ENCODE measurements around the gene SLC26A9.

SLC26A9 gene

GRCh38 chr1:205938682-205939081, 4.6 kb downstream of the SLC26A9 start:
- H3K9me3 ChIP-seq (ENCODE audit: control insufficient read depth, low read length), result no peaks in the 10 kb centered on the region
- peaks cover 12% of the 10 kb centered on the region for H3K27me3 ChIP-seq (replicated peaks; ENCODE audit: control insufficient read depth, insufficient read depth, low read length, poor library complexity, severe bottlenecking)
- H3K4me1 ChIP-seq (ENCODE audit: control insufficient read depth, insufficient read depth, low read length, poor library complexity, severe bottlenecking), result no peaks in the 10 kb centered on the region

GRCh38 chr1:205936846-205937586, 6.2 kb downstream of the SLC26A9 start:
- no peak overlapping the region for H3K4me3 ChIP-seq (ENCODE audit: insufficient read depth, low read depth, low read length, poor library complexity, severe bottlenecking)
- no peaks in the 10 kb centered on the region for H3K4me1 ChIP-seq (ENCODE audit: control insufficient read depth, insufficient read depth, low read length, poor library complexity, severe bottlenecking)
- no peak overlapping the region for H3K27ac ChIP-seq (ENCODE audit: insufficient read depth, low read length, poor library complexity, severe bottlenecking)
- no peaks in the 10 kb centered on the region for H3K9me3 ChIP-seq (ENCODE audit: control insufficient read depth, low read length)
- peaks cover 9% of the 10 kb centered on the region for H3K27me3 ChIP-seq (replicated peaks; ENCODE audit: control insufficient read depth, insufficient read depth, low read length, poor library complexity, severe bottlenecking)
- no peak for DNase-seq
- no peaks in the 10 kb centered on the region for H3K36me3 ChIP-seq (ENCODE audit: control insufficient read depth, insufficient read depth, low read length)

More at GRCh38 chr1:205938682-205939081, 4.6 kb downstream of the SLC26A9 start:
- no peak for DNase-seq
- no peaks in the 10 kb centered on the region for H3K36me3 ChIP-seq (ENCODE audit: control insufficient read depth, insufficient read depth, low read length)
- H3K27ac ChIP-seq (ENCODE audit: insufficient read depth, low read length, poor library complexity, severe bottlenecking), result no peak overlapping the region
- no peak overlapping the region for H3K4me3 ChIP-seq (ENCODE audit: insufficient read depth, low read depth, low read length, poor library complexity, severe bottlenecking)

- DNase-seq, result no peak
- H3K4me1 ChIP-seq (ENCODE audit: control insufficient read depth, insufficient read depth, low read length, poor library complexity, severe bottlenecking), result no peaks in the 10 kb centered on the region
- H3K9me3 ChIP-seq (ENCODE audit: control insufficient read depth, low read length), result no peaks in the 10 kb centered on the region
- no peaks in the 10 kb centered on the region for H3K36me3 ChIP-seq (ENCODE audit: control insufficient read depth, insufficient read depth, low read length)
- H3K27ac ChIP-seq (ENCODE audit: insufficient read depth, low read length, poor library complexity, severe bottlenecking), result no peak overlapping the region
- H3K27me3 ChIP-seq (replicated peaks; ENCODE audit: control insufficient read depth, insufficient read depth, low read length, poor library complexity, severe bottlenecking), result peaks cover 5% of the 10 kb centered on the region
- H3K4me3 ChIP-seq (ENCODE audit: insufficient read depth, low read depth, low read length, poor library complexity, severe bottlenecking), result no peak overlapping the region
These were observed 6.9 kb downstream of the SLC26A9 start for GRCh38 chr1:205936311-205936710.

GRCh38 chr1:205935869-205936268, 7.4 kb downstream of the SLC26A9 start:
- Histone ChIP-seq H3K27ac (ENCODE audit: insufficient read depth, low read length, poor library complexity, severe bottlenecking) (no peak overlapping the region), H3K4me3 (ENCODE audit: insufficient read depth, low read depth, low read length, poor library complexity, severe bottlenecking) (no peak overlapping the region), H3K27me3 (replicated peaks; ENCODE audit: control insufficient read depth, insufficient read depth, low read length, poor library complexity, severe bottlenecking) (peaks cover 5% of the 10 kb centered on the region), H3K9me3 (ENCODE audit: control insufficient read depth, low read length) (no peaks in the 10 kb centered on the region), H3K4me1 (ENCODE audit: control insufficient read depth, insufficient read depth, low read length, poor library complexity, severe bottlenecking) (no peaks in the 10 kb centered on the region), H3K36me3 (ENCODE audit: control insufficient read depth, insufficient read depth, low read length) (no peaks in the 10 kb centered on the region)
- DNase-seq, result no peak

- Histone ChIP-seq H3K4me1 (ENCODE audit: control insufficient read depth, insufficient read depth, low read length, poor library complexity, severe bottlenecking) (no peaks in the 10 kb centered on the region), H3K4me3 (ENCODE audit: insufficient read depth, low read depth, low read length, poor library complexity, severe bottlenecking) (no peak overlapping the region), H3K27me3 (replicated peaks; ENCODE audit: control insufficient read depth, insufficient read depth, low read length, poor library complexity, severe bottlenecking) (peaks cover 5% of the 10 kb centered on the region), H3K27ac (ENCODE audit: insufficient read depth, low read length, poor library complexity, severe bottlenecking) (no peak overlapping the region), H3K36me3 (ENCODE audit: control insufficient read depth, insufficient read depth, low read length) (no peaks in the 10 kb centered on the region), H3K9me3 (ENCODE audit: control insufficient read depth, low read length) (no peaks in the 10 kb centered on the region)
- no peak for DNase-seq
These were observed 8.5 kb downstream of the SLC26A9 start for GRCh38 chr1:205934788-205935187.

GRCh38 chr1:205933671-205934618, 9.3 kb downstream of the SLC26A9 start:
- Histone ChIP-seq H3K27me3 (replicated peaks; ENCODE audit: control insufficient read depth, insufficient read depth, low read length, poor library complexity, severe bottlenecking) (peaks cover 5% of the 10 kb centered on the region), H3K9me3 (ENCODE audit: control insufficient read depth, low read length) (no peaks in the 10 kb centered on the region), H3K27ac (ENCODE audit: insufficient read depth, low read length, poor library complexity, severe bottlenecking) (no peak overlapping the region), H3K4me1 (ENCODE audit: control insufficient read depth, insufficient read depth, low read length, poor library complexity, severe bottlenecking) (no peaks in the 10 kb centered on the region), H3K4me3 (ENCODE audit: insufficient read depth, low read depth, low read length, poor library complexity, severe bottlenecking) (no peak overlapping the region), H3K36me3 (ENCODE audit: control insufficient read depth, insufficient read depth, low read length) (no peaks in the 10 kb centered on the region)
- no peak for DNase-seq

- H3K4me1 ChIP-seq (ENCODE audit: control insufficient read depth, insufficient read depth, low read length, poor library complexity, severe bottlenecking), result no peaks in the 10 kb centered on the region
- no peak overlapping the region for H3K4me3 ChIP-seq (ENCODE audit: insufficient read depth, low read depth, low read length, poor library complexity, severe bottlenecking)
- no peak for DNase-seq
- H3K9me3 ChIP-seq (ENCODE audit: control insufficient read depth, low read length), result no peaks in the 10 kb centered on the region
- no peaks in the 10 kb centered on the region for H3K27me3 ChIP-seq (replicated peaks; ENCODE audit: control insufficient read depth, insufficient read depth, low read length, poor library complexity, severe bottlenecking)
- no peak overlapping the region for H3K27ac ChIP-seq (ENCODE audit: insufficient read depth, low read length, poor library complexity, severe bottlenecking)
- no peaks in the 10 kb centered on the region for H3K36me3 ChIP-seq (ENCODE audit: control insufficient read depth, insufficient read depth, low read length)
These were observed 10.5 kb downstream of the SLC26A9 start for GRCh38 chr1:205932776-205933175.

GRCh38 chr1:205930799-205931281, 12.4 kb downstream of the SLC26A9 start:
- no peak for DNase-seq
- H3K9me3 ChIP-seq (ENCODE audit: control insufficient read depth, low read length), result no peaks in the 10 kb centered on the region
- no peak overlapping the region for H3K27ac ChIP-seq (ENCODE audit: insufficient read depth, low read length, poor library complexity, severe bottlenecking)
- H3K4me3 ChIP-seq (ENCODE audit: insufficient read depth, low read depth, low read length, poor library complexity, severe bottlenecking), result no peak overlapping the region
- H3K4me1 ChIP-seq (ENCODE audit: control insufficient read depth, insufficient read depth, low read length, poor library complexity, severe bottlenecking), result no peaks in the 10 kb centered on the region
- H3K27me3 ChIP-seq (replicated peaks; ENCODE audit: control insufficient read depth, insufficient read depth, low read length, poor library complexity, severe bottlenecking), result no peaks in the 10 kb centered on the region
- no peaks in the 10 kb centered on the region for H3K36me3 ChIP-seq (ENCODE audit: control insufficient read depth, insufficient read depth, low read length)

- Histone ChIP-seq H3K9me3 (ENCODE audit: control insufficient read depth, low read length) (no peaks in the 10 kb centered on the region), H3K27ac (ENCODE audit: insufficient read depth, low read length, poor library complexity, severe bottlenecking) (no peak overlapping the region), H3K4me1 (ENCODE audit: control insufficient read depth, insufficient read depth, low read length, poor library complexity, severe bottlenecking) (no peaks in the 10 kb centered on the region), H3K27me3 (replicated peaks; ENCODE audit: control insufficient read depth, insufficient read depth, low read length, poor library complexity, severe bottlenecking) (no peaks in the 10 kb centered on the region), H3K36me3 (ENCODE audit: control insufficient read depth, insufficient read depth, low read length) (no peaks in the 10 kb centered on the region), H3K4me3 (ENCODE audit: insufficient read depth, low read depth, low read length, poor library complexity, severe bottlenecking) (no peak overlapping the region)
- DNase-seq, result no peak
These were observed 13.1 kb downstream of the SLC26A9 start for GRCh38 chr1:205930195-205930577.
